GM12874 (cell line): ENCODE measurements around the gene ADSS1.
A peak's percentile ranks its signal among the peaks of the same experiment; 100 is the strongest.

Source experiments
- CTCF ChIP-seq: IDR thresholded peaks from 2 replicates; pipeline ENCODE4 v1.5.1; 2011; ENCODE audit warnings: low read depth, mild to moderate bottlenecking, control low read depth, low read length, moderate library complexity; ENCODE audit not compliant: insufficient read depth

The ADSS1 gene

GRCh38 chr14:104723651-104724406 is at the start of gene ADSS1:
ADSS1 (plus strand) TSS chr14:104724229; CDS start chr14:104724271, 42 bp downstream.
- peak; percentile 99 for TF ChIP-seq CTCF

- TF ChIP-seq CTCF = no peak
These were observed 48.6 kb upstream of the ADSS1 start for GRCh38 chr14:104675447-104675846.

- TF ChIP-seq CTCF = no peak
These were observed 47.8 kb upstream of the ADSS1 start for GRCh38 chr14:104676130-104676693.

GRCh38 chr14:104676694-104677511 is 47.1 kb upstream of the ADSS1 start:
- TF ChIP-seq CTCF = no peak

- TF ChIP-seq CTCF = no peak
These were observed 46.3 kb upstream of the ADSS1 start for GRCh38 chr14:104677512-104678332.

GRCh38 chr14:104678346-104678745 is 45.7 kb upstream of the ADSS1 start:
- no peak for TF ChIP-seq CTCF
